GM12878 (cell line): ENCODE results near the gene ZNF785. TPM values are rescaled to one million over a fixed set of nuclear protein-coding genes. Genes with fewer than 3 reads are reported as not detected.

Experiments
- CHD1 ChIP-seq: IDR thresholded peaks from 2 replicates; pipeline ENCODE4 v1.6.1; 2012; ENCODE audit warnings: low read depth, low read length, improper control_type of control experiment
- GABPA ChIP-seq: IDR thresholded peaks from 2 replicates; pipeline ENCODE4 v1.6.1; 2014; ENCODE audit warnings: antibody characterized with exemption, low read depth, mild to moderate bottlenecking, inconsistent platforms
- PAX5 ChIP-seq: IDR thresholded peaks from 2 replicates; pipeline ENCODE4 v1.6.1; 2011; ENCODE audit warnings: low read depth, low read length, borderline replicate concordance
- TBL1XR1 ChIP-seq: IDR thresholded peaks from 2 replicates; pipeline ENCODE4 v1.6.1; 2012; ENCODE audit warnings: low read depth, low read length, improper control_type of control experiment
- YY1 ChIP-seq: IDR thresholded peaks from 2 replicates; pipeline ENCODE4 v1.6.1; 2011; ENCODE audit warnings: low read depth, mild to moderate bottlenecking, low read length
- polyA plus RNA-seq, 11 experiments: library from polyadenylated mRNA; depleted of rRNA in 4 of 11; unstranded in 6 of 11; stranded (reverse) in 5 of 11; fragments of >200 nt; fragmentation: Nextera tagmentation in 4 of 11; fragmentation: Illumina TruSeq in 1 of 11; extraction: Ambion mirVana in 4 of 11; extraction: Trizol in 1 of 11; gene quantifications; 1 replicate in 1 of 11; 2 replicates in 10 of 11; pipeline versions ENCODE4 v1.2.1 to v1.2.3, GENCODE V29; 2011 to 2016; ENCODE audit warnings: inconsistent platforms in 2 of 11, missing spikeins in 2 of 11, low read depth in 1 of 11
- total RNA-seq, 4 experiments: library from RNA; depleted of rRNA in 3 of 4; stranded (reverse); fragments of >200 nt in 3 of 4; fragmentation: Illumina TruSeq in 1 of 4; extraction: Trizol in 1 of 4; gene quantifications; 2 replicates each; pipeline versions ENCODE4 v1.2.1 to v1.2.3, GENCODE V29; 2013 to 2021
- TF ChIP-seq, protein P1 (sequence below): fragments of 450-650 bp; IDR thresholded peaks from 2 replicates; pipeline ENCODE4 v1.6.1; 2017; ENCODE audit warnings: borderline replicate concordance
- TF ChIP-seq, protein P2 (sequence below): IDR thresholded peaks from 2 replicates; pipeline ENCODE4 v1.6.1; 2011; ENCODE audit warnings: low read depth, low read length, improper control_type of control experiment, borderline replicate concordance
- TF ChIP-seq, protein P3 (sequence below): fragments of 450-650 bp; IDR thresholded peaks from 2 replicates; pipeline ENCODE4 v1.6.1; 2017; ENCODE audit warnings: low read depth, mild to moderate bottlenecking, moderate library complexity
- TF ChIP-seq, protein P4 (sequence below): IDR thresholded peaks from 2 replicates; pipeline ENCODE4 v1.6.1; 2012; ENCODE audit warnings: improper control_type of control experiment, low read depth, low read length; ENCODE audit not compliant: insufficient replicate concordance

The ZNF785 gene
- total and polyA plus RNA-seq, 10 of the 15 experiments (the other 5 are each of a cell fraction or from before 2014, with no cell fraction given), result 0.87 to 11.5 (median 7.5) TPM

DNA sequence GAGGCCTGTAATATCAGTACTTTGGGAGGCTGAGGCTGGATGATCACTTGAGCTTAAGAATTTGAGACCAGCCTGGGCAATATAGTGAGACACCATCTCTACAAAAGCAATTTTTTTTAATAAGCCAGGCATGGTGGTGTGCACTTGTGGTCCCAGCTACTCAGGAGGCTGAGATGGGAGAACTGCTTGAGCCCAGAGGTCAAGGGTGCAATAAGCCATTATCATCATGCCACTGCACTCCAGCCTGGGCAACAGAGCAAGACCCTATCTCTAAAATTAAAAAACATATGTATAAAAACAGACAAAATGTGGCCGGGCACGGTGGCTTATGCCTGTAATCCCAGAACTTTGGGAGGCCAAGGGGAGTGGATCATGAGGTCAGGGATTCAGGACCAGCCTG lies 3.2 kb upstream of the ZNF785 start (continued):
- TF ChIP-seq, protein P1, sequence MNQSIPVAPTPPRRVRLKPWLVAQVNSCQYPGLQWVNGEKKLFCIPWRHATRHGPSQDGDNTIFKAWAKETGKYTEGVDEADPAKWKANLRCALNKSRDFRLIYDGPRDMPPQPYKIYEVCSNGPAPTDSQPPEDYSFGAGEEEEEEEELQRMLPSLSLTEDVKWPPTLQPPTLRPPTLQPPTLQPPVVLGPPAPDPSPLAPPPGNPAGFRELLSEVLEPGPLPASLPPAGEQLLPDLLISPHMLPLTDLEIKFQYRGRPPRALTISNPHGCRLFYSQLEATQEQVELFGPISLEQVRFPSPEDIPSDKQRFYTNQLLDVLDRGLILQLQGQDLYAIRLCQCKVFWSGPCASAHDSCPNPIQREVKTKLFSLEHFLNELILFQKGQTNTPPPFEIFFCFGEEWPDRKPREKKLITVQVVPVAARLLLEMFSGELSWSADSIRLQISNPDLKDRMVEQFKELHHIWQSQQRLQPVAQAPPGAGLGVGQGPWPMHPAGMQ, result no peak
- TF ChIP-seq GABPA, result no peak
- TF ChIP-seq, protein P2, sequence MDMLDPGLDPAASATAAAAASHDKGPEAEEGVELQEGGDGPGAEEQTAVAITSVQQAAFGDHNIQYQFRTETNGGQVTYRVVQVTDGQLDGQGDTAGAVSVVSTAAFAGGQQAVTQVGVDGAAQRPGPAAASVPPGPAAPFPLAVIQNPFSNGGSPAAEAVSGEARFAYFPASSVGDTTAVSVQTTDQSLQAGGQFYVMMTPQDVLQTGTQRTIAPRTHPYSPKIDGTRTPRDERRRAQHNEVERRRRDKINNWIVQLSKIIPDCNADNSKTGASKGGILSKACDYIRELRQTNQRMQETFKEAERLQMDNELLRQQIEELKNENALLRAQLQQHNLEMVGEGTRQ, result no peak
- TF ChIP-seq CHD1, result no peak
- TF ChIP-seq YY1, result no peak
- no peak for TF ChIP-seq TBL1XR1
- TF ChIP-seq, protein P3, sequence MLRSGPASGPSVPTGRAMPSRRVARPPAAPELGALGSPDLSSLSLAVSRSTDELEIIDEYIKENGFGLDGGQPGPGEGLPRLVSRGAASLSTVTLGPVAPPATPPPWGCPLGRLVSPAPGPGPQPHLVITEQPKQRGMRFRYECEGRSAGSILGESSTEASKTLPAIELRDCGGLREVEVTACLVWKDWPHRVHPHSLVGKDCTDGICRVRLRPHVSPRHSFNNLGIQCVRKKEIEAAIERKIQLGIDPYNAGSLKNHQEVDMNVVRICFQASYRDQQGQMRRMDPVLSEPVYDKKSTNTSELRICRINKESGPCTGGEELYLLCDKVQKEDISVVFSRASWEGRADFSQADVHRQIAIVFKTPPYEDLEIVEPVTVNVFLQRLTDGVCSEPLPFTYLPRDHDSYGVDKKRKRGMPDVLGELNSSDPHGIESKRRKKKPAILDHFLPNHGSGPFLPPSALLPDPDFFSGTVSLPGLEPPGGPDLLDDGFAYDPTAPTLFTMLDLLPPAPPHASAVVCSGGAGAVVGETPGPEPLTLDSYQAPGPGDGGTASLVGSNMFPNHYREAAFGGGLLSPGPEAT, result no peak
- TF ChIP-seq PAX5, result no peak
- TF ChIP-seq, protein P4, sequence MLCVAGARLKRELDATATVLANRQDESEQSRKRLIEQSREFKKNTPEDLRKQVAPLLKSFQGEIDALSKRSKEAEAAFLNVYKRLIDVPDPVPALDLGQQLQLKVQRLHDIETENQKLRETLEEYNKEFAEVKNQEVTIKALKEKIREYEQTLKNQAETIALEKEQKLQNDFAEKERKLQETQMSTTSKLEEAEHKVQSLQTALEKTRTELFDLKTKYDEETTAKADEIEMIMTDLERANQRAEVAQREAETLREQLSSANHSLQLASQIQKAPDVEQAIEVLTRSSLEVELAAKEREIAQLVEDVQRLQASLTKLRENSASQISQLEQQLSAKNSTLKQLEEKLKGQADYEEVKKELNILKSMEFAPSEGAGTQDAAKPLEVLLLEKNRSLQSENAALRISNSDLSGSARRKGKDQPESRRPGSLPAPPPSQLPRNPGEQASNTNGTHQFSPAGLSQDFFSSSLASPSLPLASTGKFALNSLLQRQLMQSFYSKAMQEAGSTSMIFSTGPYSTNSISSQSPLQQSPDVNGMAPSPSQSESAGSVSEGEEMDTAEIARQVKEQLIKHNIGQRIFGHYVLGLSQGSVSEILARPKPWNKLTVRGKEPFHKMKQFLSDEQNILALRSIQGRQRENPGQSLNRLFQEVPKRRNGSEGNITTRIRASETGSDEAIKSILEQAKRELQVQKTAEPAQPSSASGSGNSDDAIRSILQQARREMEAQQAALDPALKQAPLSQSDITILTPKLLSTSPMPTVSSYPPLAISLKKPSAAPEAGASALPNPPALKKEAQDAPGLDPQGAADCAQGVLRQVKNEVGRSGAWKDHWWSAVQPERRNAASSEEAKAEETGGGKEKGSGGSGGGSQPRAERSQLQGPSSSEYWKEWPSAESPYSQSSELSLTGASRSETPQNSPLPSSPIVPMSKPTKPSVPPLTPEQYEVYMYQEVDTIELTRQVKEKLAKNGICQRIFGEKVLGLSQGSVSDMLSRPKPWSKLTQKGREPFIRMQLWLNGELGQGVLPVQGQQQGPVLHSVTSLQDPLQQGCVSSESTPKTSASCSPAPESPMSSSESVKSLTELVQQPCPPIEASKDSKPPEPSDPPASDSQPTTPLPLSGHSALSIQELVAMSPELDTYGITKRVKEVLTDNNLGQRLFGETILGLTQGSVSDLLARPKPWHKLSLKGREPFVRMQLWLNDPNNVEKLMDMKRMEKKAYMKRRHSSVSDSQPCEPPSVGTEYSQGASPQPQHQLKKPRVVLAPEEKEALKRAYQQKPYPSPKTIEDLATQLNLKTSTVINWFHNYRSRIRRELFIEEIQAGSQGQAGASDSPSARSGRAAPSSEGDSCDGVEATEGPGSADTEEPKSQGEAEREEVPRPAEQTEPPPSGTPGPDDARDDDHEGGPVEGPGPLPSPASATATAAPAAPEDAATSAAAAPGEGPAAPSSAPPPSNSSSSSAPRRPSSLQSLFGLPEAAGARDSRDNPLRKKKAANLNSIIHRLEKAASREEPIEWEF, result no peak
